Endothelial cell of umbilical vein (primary cell): ENCODE measurements around the gene LCMT1. TPM values are rescaled to one million over a fixed set of nuclear protein-coding genes. Genes with fewer than 3 reads are reported as not detected.

Source experiments
- BruUV-seq: library from RNA; stranded (reverse); fragments of 400-500 nt; replicated peaks from 2 replicates; lab custom pipeline; 2021; lab: Mats Ljungman, UMichigan
- CTCF ChIA-PET: fragments of 300-600, 350-600 bp; sonication (Branson Sonifier 250); formaldehyde crosslinking; loops from one replicate; lab custom pipeline; 2021; ENCODE audit warnings: antibody characterized with exemption, inconsistent platforms; lab: Charles Lee
- POLR2A ChIA-PET: fragments of 300-600, 350-600 bp; sonication (Branson Sonifier 250); formaldehyde crosslinking; loops from one replicate; lab custom pipeline; 2021; ENCODE audit warnings: antibody characterized with exemption, inconsistent platforms; lab: Charles Lee
- DNase-seq: peaks from one replicate; pipeline ENCODE4 v3.0.0-alpha.2; 2011; ENCODE audit warnings: low read depth, low spot score
- FAIRE-seq: peaks from 2 replicates; lab custom pipeline; 2011; peaks lifted over from hg19 to GRCh38; lab: Jason Lieb, UNC
- H2AFZ ChIP-seq: 2 replicates; pipeline ENCODE4 v1.6.0; 2012; ENCODE audit warnings: low read depth, low read length, control low read depth, inconsistent platforms
- H3K27ac ChIP-seq: 2 replicates; pipeline ENCODE4 v1.5.1; 2011; ENCODE audit warnings: low read depth, mild to moderate bottlenecking, control low read depth, low read length, moderate library complexity; ENCODE audit not compliant: insufficient read depth
- H3K27me3 ChIP-seq, 2 experiments: 2 replicates each; pipeline versions ENCODE4 v1.6.0 to v1.6.1; 2011; ENCODE audit warnings: low read length in 2 of 2, mixed read lengths in 1 of 2; ENCODE audit not compliant: control insufficient read depth in 2 of 2, insufficient read depth in 2 of 2
- H3K36me3 ChIP-seq, 2 experiments: 2 replicates in 1 of 2; 3 replicates in 1 of 2; pipeline ENCODE4 v1.5.1; 2011; ENCODE audit warnings: low read length in 2 of 2, mild to moderate bottlenecking in 1 of 2, moderate library complexity in 1 of 2; ENCODE audit not compliant: control insufficient read depth in 2 of 2, insufficient read depth in 2 of 2; ENCODE audit errors: extremely low read depth in 1 of 2
- H3K4me1 ChIP-seq: 3 replicates; pipeline ENCODE4 v1.5.1; 2011; ENCODE audit warnings: mild to moderate bottlenecking, low read length; ENCODE audit not compliant: control insufficient read depth, insufficient read depth; ENCODE audit errors: extremely low read depth
- H3K4me2 ChIP-seq: 2 replicates; pipeline ENCODE4 v1.6.1; 2011; ENCODE audit warnings: low read length, control low read depth, mixed read lengths; ENCODE audit not compliant: insufficient read depth
- H3K4me3 ChIP-seq, 3 experiments: fragments of 200-600 bp in 1 of 3; sonication (generic), shearing (Covaris generic) in 1 of 3; replicated peaks in 1 of 3; 2 replicates each; pipeline ENCODE4 v1.5.1; 2011 to 2016; ENCODE audit warnings: control low read depth in 3 of 3, low read length in 3 of 3, mild to moderate bottlenecking in 2 of 3, inconsistent platforms in 1 of 3, low read depth in 1 of 3, moderate library complexity in 1 of 3; ENCODE audit not compliant: insufficient read depth in 1 of 3
- H3K79me2 ChIP-seq: 2 replicates; pipeline ENCODE4 v1.6.0; 2012; ENCODE audit warnings: low read length, inconsistent platforms; ENCODE audit not compliant: control insufficient read depth, insufficient read depth
- H3K9ac ChIP-seq: replicated peaks from 2 replicates; pipeline ENCODE3; 2011; ENCODE audit warnings: low read length, control low read depth; ENCODE audit not compliant: insufficient read depth; ENCODE audit errors: extremely low read depth
- H3K9me1 ChIP-seq: replicated peaks from 3 replicates; pipeline ENCODE4 v1.6.0; 2011; ENCODE audit warnings: mild to moderate bottlenecking, low read length; ENCODE audit not compliant: control insufficient read depth, insufficient read depth; ENCODE audit errors: extremely low read depth
- H3K9me3 ChIP-seq: replicated peaks from 2 replicates; pipeline ENCODE4 v1.5.1; 2012; ENCODE audit warnings: low read length, inconsistent platforms; ENCODE audit not compliant: control insufficient read depth, insufficient read depth
- H4K20me1 ChIP-seq: replicated peaks from 2 replicates; pipeline ENCODE3; 2011; ENCODE audit warnings: mild to moderate bottlenecking, low read length; ENCODE audit not compliant: control insufficient read depth, insufficient read depth; ENCODE audit errors: extremely low read depth
- EZH2 ChIP-seq: IDR thresholded peaks from 2 replicates; pipeline ENCODE4 v1.6.1; 2012; ENCODE audit warnings: borderline replicate concordance, low read depth, mild to moderate bottlenecking, moderate library complexity, low read length, inconsistent platforms; ENCODE audit not compliant: severe bottlenecking
- FOS ChIP-seq: IDR thresholded peaks from 2 replicates; pipeline ENCODE4 v1.6.1; 2011; ENCODE audit warnings: mild to moderate bottlenecking, low read length, moderate library complexity, borderline replicate concordance; ENCODE audit not compliant: insufficient read depth
- GATA2 ChIP-seq: IDR thresholded peaks from 2 replicates; pipeline ENCODE4 v1.7.0; 2011; ENCODE audit warnings: low read depth, mild to moderate bottlenecking, moderate library complexity, mixed read lengths, low read length; ENCODE audit not compliant: insufficient read length, insufficient read depth
- JUN ChIP-seq: IDR thresholded peaks from 2 replicates; pipeline ENCODE4 v1.6.1; 2011; ENCODE audit warnings: borderline replicate concordance, low read depth; ENCODE audit not compliant: insufficient read length, insufficient read depth
- MYC ChIP-seq: IDR thresholded peaks from one replicate; pipeline ENCODE4 v1.6.1; 2011; ENCODE audit warnings: mild to moderate bottlenecking, low read depth, low read length
- POLR2A ChIP-seq: IDR thresholded peaks from 2 replicates; pipeline ENCODE4 v1.6.1; 2012; ENCODE audit warnings: low read depth, mild to moderate bottlenecking, control low read depth, low read length
- POLR2AphosphoS5 ChIP-seq: IDR thresholded peaks from 2 replicates; pipeline ENCODE4 v1.6.1; 2012; ENCODE audit warnings: low read depth, mild to moderate bottlenecking, control low read depth, low read length, moderate library complexity; ENCODE audit not compliant: insufficient read depth
- dilution Hi-C: fragments of 300-500 bp; cut with MboI; formaldehyde crosslinking; loops from one replicate; pipeline ENCODE4 v1.15.0; 2019; ENCODE audit warnings: low sequenced_read_pairs; ENCODE audit not compliant: extremely low pct_ligation_motif_present
- intact Hi-C: fragments of 100-400 bp; cut with micrococcal nuclease; formaldehyde crosslinking; loops from one replicate; pipeline ENCODE4 v1.10.0; 2022
- polyA plus RNA-seq, 4 experiments: library from polyadenylated mRNA; depleted of rRNA in 3 of 4; stranded (reverse) in 3 of 4; unstranded in 1 of 4; fragments of >200 nt; gene quantifications; 2 replicates each; pipeline versions ENCODE4 v1.2.1 to v1.2.3, GENCODE V29; 2011 to 2012; ENCODE audit warnings: missing spikeins in 1 of 4
- total RNA-seq: library from RNA; stranded (reverse); gene quantifications from 2 replicates; pipeline ENCODE4 v1.2.3, GENCODE V29; 2021
- TF ChIP-seq, protein P1 (sequence below), 2 donors: IDR thresholded peaks; 1 replicate in 1 of 2; 2 replicates in 1 of 2; pipeline ENCODE4 v1.5.1; 2011; ENCODE audit warnings: low read length in 2 of 2, mild to moderate bottlenecking in 2 of 2, moderate library complexity in 2 of 2, control low read depth in 1 of 2, inconsistent platforms in 1 of 2, low read depth in 1 of 2; ENCODE audit not compliant: insufficient read depth in 1 of 2; ENCODE audit errors: extremely low read depth in 1 of 2
- TF ChIP-seq, protein P2 (sequence below): IDR thresholded peaks from 2 replicates; pipeline ENCODE4 v1.6.1; 2011; ENCODE audit not compliant: insufficient read depth, insufficient read length

The LCMT1 gene
- total and polyA plus RNA-seq, 2 donors (not counting 3 experiments of a cell fraction or from before 2014, with no cell fraction given) = 23.5 to 36.2 TPM

DNA sequence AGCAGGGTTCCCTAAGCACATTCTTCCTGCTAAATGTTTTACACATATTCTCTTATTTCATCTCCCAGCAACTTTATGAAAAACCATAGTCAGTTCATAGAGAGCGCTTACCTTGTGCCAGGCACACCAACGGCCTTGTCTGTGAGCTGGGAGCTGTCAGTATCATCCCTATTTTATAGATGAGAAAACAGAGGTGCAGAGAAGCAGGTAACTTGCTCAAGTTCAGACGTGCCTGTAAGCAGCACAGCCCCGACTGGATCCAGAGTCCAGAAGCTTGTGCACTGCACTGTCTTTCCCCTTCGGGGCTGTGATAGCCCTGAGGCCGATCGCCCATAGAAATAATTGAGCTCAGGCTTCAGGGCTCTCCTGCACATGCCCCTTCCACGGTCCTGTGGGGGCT lies 111.4 kb downstream of the LCMT1 start:
- no peak overlapping the region for H3K4me2 ChIP-seq
- no peak overlapping the region for H3K4me3 ChIP-seq
- H2AFZ ChIP-seq = no peak overlapping the region
- no peaks in the 10 kb centered on the region for H3K4me1 ChIP-seq
- intact Hi-C loops = no loop called here
- BruUV-seq = no TSS peak
- TF ChIP-seq MYC (no peak), JUN (no peak), EZH2 (no peak), FOS (no peak), GATA2 (no peak), POLR2A (no peak), POLR2AphosphoS5 (no peak)
- TF ChIP-seq, protein P1, sequence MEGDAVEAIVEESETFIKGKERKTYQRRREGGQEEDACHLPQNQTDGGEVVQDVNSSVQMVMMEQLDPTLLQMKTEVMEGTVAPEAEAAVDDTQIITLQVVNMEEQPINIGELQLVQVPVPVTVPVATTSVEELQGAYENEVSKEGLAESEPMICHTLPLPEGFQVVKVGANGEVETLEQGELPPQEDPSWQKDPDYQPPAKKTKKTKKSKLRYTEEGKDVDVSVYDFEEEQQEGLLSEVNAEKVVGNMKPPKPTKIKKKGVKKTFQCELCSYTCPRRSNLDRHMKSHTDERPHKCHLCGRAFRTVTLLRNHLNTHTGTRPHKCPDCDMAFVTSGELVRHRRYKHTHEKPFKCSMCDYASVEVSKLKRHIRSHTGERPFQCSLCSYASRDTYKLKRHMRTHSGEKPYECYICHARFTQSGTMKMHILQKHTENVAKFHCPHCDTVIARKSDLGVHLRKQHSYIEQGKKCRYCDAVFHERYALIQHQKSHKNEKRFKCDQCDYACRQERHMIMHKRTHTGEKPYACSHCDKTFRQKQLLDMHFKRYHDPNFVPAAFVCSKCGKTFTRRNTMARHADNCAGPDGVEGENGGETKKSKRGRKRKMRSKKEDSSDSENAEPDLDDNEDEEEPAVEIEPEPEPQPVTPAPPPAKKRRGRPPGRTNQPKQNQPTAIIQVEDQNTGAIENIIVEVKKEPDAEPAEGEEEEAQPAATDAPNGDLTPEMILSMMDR (IDR thresholded peaks at IDR 0.05; ENCODE audit: extremely low read depth in 1 of 2, insufficient read depth in 1 of 2, low read depth in 1 of 2, low read length in 2 of 2) = no peak
- TF ChIP-seq, protein P2, sequence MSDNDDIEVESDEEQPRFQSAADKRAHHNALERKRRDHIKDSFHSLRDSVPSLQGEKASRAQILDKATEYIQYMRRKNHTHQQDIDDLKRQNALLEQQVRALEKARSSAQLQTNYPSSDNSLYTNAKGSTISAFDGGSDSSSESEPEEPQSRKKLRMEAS = no peak
- H3K27me3 ChIP-seq = no peaks in the 10 kb centered on the region
- no peaks in the 10 kb centered on the region for H3K9me1 ChIP-seq
- CTCF ChIA-PET = interaction anchor here (1.0 to 6.1 kb wide), 8 partner anchors 11 to 1887 kb away, joined by 3 to 31 read pairs (median 4); no protein-coding TSS in a partner anchor
- FAIRE-seq = no peak
- no peaks in the 10 kb centered on the region for H4K20me1 ChIP-seq
- no peaks in the 10 kb centered on the region for H3K79me2 ChIP-seq
- no peak overlapping the region for H3K9ac ChIP-seq
- H3K9me3 ChIP-seq = no peaks in the 10 kb centered on the region
- dilution Hi-C loops = no loop called here
- no peaks in the 10 kb centered on the region for H3K36me3 ChIP-seq
- POLR2A ChIA-PET = no interaction called here
- DNase-seq = no peak
- H3K27ac ChIP-seq = no peak overlapping the region
